HG02840 (cell line): ENCODE measurements around the gene TIE1.
"Not testable (repeated sequence)": the region's sequence is repeated elsewhere in the genome, so short reads cannot be mapped to it uniquely, and the experiment has no call there.

Experiments
- ATAC-seq: cut with Tn5 transposase; IDR thresholded peaks from one replicate; pipeline ENCODE4 v1.9.1; 2021; ENCODE audit warnings: mild to moderate bottlenecking, moderate library complexity, moderate number of reproducible peaks; ENCODE audit not compliant: unreplicated experiment, low FRiP score

Gene TIE1

DNA sequence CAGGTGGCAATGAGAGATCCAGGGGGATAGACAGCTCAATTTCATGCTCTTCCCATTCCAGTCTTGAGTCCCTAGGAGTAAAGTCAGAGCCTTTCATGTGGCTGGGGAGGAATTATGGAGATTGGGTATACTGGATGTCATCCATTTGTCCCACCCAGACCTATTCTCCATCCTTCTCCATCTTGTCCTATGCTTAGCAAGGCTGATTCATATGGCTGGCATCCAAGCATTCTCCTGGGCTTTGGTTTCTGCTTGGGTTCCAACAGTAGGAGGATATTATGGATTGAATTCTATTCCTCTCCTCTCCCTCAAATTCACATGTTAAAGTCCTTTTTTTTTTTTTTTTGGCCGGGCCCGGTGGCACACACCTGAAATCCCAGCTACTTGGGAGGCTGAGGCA is 54.2 kb downstream of the TIE1 start:
- ATAC-seq, result no peak

DNA sequence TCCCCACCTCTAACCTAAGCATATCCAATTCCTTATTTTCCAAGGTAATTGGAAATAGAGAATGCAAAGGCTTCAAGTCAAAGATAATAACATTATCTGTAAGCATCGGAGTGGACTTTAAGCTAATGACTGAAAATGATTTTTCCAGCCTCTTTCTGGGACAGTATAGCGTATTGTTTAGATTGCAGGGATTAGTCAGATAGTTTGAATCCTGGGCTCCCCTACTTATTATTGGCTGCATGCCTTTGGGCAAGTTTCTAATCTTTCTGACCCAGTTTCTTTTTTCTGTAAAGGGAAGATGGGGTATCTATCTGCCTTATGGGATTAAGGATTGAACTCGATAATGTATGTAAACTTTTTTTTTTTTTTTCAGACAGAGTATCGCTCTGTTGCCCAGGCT is 56.5 kb downstream of the TIE1 start:
- no peak for ATAC-seq

DNA sequence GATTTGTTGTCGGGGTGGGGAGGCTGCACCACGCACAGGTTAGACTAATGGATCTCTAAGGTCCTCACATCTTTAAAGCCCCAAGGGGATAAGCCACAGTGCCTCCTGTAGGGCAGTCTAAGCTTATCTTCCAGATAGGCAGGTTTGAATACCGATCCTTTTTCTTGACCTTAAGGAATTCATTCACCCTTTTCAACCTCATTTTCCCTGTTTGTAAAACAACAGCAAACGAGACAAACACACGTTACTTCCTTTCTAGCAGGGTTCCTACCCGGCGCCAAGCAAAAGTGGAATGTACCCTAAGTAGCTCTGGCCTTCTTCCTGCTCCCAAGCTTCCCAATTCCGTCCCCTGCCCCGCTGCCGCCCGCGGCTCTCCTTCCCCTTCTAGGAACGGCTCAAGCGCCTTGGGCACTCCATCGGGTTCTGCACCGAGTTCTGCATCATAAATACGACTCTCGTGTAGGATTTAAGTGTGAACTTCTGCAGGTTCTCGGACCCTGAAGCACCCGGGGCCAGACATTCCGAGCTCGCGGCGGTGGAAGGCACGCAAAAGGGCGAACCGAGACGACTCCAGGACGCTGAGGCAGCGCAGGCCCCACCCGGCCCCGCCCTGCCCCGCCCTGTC is 57.5 kb downstream of the TIE1 start:
- ATAC-seq, result no peak

DNA sequence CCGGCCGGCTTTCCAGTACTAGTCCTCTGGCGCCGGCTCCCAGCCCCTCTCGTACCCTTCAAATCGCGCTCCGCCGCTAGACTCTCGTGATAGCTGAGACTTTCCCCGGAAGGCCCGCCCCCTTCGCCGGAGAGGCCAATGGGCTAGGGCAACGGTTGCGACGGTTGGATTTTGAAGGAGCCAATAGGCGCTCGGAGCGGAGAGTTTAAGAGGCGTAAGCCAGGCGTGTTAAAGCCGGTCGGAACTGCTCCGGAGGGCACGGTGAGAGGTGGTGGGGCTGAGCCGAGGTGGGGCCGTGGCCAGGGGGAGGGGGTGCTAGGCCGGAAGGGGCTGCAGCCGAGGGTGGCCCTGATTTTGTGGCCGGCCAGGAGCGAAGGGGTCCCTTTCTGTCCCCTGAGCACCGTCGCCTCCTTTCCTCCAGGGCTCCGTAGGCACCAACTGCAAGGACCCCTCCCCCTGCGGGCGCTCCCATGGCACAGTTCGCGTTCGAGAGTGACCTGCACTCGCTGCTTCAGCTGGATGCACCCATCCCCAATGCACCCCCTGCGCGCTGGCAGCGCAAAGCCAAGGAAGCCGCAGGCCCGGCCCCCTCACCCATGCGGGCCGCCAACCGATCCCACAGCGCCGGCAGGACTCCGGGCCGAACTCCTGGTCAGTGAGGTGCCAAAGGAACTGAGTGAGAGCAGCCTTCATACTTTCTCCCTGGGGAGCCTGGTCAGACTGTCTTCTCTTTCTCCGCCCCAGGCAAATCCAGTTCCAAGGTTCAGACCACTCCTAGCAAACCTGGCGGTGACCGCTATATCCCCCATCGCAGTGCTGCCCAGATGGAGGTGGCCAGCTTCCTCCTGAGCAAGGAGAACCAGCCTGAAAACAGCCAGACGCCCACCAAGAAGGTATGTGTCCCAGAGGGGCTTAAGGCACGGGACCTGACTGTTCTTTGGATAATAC is 58.2 kb downstream of the TIE1 start, which contains the start of gene CDC20:
Gene CDC20, plus strand, starts transcription at position 236 of the 948 bp plus-strand sequence. Its CDS starts 235 bp downstream, at position 471.
- peak; percentile 94 for ATAC-seq

DNA sequence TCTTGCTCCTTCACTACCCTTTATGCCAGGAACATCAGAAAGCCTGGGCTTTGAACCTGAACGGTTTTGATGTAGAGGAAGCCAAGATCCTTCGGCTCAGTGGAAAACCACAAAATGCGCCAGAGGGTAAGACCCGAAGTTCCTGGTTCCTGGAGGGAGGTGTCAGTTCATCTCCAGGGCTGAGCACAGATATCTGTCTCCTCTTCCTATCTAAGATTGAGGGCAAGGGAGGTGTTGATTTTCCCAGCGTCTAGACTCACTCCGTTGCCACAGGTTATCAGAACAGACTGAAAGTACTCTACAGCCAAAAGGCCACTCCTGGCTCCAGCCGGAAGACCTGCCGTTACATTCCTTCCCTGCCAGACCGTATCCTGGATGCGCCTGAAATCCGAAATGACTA is 58.9 kb downstream of the TIE1 start:
- ATAC-seq, result no peak

DNA sequence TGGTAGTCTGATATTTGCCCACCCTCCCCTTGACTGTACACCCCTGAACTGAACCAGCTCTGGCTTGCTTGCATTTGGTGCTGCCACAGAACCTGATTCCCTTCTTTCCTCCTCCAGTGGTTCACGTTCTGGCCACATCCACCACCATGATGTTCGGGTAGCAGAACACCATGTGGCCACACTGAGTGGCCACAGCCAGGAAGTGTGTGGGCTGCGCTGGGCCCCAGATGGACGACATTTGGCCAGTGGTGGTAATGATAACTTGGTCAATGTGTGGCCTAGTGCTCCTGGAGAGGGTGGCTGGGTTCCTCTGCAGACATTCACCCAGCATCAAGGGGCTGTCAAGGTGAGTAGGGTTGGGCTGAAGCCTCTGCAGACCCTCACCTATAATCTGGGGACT is 59.8 kb downstream of the TIE1 start:
- ATAC-seq, result no peak

DNA sequence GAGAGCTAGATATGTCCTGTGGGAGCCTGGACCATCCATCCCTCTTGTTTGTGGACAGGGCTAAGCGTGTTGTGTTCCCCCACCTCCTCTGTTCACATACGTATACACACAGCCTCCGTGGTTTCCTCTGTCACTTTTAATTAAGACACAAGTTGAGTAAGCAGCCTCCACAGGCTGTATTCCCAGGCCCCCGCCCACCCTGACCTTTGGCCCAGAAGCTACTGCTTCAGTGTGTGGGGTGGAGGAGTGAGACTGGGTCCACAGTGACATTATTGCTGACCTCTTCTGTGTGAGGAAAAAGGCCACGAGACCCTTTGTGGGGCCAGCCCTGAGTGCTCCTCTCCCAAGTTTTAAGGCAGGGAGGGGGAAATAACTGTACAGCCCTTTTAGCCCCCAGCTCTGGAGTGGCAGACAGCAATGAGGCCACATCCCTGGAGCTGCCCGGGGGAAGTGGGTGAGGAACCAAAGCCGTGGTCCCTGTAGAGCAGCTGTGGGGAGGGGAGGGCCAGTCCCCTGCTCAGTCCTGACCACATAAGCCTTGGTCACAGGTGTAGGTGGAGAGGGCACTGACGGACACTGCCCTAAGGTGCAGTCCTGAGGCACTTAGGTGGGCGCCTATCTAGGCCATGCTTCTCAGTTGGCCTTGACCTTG is 62.6 kb downstream of the TIE1 start:
- ATAC-seq, result no peak

DNA sequence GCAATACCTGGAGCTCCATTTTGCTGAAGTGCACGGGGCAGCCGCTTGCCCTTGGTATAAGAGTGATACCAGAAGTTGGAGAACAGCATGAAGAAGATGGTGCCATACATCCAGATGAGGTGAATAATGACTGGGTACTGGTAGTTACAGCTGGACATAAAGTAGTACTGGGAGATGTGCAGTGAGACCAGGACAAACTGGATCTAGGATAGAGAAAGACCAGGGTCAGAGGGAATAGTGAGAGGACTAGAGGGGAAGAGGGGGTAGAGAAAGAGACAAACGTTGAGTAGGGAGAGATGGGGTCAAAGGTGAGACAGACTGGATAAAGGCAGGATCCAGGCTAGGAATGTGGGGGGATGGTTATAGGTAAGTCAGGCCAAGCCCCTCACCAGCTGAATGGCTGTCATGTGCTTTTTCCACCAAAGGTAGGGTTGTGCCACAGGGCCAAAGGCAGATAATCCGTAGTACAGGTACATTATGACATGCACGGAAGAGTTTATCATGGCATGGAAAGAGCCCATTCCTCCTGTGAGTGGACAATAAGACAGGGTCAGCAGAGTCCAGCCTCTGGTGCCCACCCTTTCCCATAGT is 63.2 kb downstream of the TIE1 start:
- ATAC-seq, result no peak

DNA sequence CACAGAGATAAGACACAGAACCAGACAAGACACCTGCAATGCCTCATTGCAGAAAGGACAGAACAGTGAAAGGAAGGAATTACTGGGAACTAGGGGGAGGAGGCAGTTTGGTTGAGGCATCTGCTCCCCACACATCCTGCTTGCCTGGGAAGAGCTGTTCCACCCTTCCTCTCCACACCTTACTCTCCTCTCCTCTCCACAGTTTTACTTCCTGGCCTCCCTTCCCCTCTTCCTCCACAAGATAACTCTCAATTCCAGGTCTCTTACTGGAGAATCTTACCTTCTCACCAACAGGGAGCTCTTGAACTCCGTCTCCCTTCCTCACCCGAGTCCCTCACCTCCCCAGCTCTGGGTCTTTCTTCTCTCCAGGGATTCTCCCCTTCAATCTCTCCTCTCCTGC is 64.9 kb downstream of the TIE1 start:
- ATAC-seq, result no peak

DNA sequence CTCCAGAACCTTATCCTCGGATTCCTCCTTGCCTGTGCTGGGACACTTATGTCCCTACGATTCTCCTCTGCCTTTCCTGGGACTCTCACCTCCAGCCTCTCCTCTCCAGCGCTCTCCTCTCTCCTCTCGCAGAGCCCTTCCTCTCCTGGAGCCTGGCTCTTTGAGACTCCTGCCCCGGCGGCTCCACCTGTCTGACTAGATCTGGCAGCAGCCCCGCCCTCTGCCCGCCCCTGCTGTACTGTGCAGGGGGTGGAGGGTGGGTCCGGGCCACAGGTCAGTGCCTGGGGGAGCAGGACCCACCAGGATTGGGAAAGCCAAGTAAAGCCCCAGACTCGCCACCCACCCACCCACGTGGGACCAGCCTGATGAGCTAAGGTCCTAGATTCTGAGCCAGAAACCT is 65.4 kb downstream of the TIE1 start:
- ATAC-seq, result no peak

DNA sequence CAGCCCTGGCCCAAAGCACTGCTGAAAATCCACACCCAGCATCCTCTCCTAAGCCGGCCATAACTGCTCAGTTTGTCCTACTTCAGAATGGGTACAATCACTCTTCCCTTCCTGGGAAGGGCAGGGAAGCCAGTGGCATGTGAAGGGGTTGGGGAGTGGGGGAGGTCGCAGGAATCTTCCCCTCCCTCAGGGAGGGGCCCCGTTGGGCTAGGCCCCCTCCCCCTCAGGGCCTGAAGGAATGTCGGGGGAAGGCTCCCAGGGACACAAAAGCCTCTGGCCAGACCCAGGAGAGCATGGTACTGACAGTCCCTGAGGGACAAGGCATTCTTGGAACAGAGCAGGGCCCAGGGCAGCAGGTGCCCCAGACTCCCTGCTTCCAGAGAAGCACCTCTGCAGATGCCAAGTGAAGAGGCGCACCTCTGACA is 65.8 kb downstream of the TIE1 start:
- ATAC-seq, result no peak

DNA sequence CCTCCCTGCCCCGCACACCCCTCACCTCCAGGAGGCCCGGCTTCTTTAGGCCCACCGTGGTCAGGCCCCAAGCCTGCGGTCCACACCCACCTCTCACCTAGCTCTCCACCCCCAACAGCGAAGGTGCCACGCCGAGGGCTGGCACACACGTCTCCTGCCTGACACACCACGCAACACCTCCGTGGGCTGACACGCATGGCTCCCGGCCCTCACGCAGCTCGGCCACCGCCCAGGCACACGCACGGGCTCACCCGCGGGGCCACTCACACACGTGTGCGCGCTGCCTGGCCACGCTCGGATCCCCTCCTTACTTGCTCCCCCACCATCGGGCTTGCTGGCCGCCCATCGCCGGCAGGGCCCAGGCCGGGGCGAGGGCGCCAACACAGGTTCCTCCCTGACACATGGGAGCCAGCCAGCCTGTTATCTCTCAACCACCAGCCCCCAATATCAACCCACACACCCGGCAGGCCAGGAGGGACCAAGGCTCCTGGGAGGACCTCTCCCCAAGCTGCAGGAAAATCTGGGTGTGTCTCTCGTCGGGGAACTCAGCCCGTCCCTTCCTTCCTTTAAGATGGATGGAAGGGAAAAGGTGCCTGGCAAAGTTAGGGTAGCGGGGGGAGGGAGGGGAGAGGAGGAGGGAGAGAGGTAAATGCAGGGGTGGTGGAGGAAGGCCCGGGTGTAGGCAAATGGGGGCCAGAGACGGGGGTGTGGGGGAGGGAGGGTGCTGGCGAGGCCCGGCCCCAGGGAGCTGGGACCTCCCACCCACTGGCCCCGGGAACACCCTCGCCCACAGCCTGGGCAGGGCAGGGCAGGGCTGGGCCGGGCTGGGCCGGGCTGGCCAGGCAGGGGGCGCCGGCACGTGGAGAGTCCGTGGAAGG is 66.5 kb downstream of the TIE1 start:
- ATAC-seq, result peak; percentile 59

DNA sequence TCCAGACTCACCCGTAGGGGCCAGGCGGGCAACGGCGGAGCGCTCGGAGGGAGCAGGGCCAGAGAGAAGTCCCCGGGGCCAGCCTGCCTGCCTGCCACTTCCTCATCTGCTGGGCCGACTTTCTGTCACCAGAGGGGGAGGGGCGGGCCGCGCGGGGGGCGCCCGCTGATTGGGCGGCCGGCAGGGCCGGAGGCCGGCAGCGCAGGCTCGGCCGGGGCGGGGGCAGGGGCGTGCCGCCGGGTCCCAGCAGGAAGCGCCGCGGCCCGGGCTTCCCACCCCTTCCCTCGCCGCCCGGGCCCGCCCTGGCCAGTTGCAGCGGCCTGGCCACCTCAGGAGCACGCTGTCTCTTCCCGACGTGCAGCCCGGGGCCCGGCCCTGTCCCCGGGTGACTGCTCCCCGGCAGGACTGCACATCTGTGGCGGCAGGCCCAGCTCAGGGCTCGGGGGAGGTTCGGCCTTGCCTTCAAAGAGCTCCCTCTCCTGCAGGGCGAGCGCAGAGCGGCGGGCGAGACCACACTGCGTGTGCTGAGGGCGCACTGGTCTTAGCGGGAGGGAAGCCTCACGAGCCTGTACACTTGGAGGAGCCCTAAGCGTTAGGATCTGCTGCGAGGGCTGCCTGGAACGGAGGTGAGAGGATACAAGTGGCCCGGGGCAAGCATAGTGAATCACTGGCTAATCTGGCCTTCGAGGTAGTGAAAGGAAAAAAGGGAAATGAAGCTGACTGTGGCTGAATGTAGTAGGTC is 67.3 kb downstream of the TIE1 start, which contains the start of gene ELOVL1:
Gene ELOVL1, minus strand, starts transcription at position 108 of the 742 bp plus-strand sequence. CDS start 2,402 bp downstream, outside the sequence.
- peak; percentile 79 for ATAC-seq

DNA sequence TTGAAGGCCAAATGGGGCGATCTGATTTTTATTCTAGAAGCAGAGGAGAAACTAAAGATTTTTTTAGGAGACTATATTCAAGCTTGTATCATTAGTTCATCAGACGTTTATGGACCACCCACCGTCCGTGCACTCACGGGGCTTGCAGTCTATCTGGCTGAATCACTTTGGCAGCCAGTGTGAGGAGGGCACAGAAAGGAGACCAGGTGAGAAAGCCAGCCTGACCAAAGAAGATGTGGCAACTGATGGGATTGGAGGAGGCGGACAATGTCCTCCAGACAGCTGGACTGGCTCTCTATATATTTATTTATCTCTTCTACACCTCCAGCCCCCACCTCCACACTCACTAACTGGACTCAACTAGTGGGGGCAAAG is 67.9 kb downstream of the TIE1 start:
- no peak for ATAC-seq

DNA sequence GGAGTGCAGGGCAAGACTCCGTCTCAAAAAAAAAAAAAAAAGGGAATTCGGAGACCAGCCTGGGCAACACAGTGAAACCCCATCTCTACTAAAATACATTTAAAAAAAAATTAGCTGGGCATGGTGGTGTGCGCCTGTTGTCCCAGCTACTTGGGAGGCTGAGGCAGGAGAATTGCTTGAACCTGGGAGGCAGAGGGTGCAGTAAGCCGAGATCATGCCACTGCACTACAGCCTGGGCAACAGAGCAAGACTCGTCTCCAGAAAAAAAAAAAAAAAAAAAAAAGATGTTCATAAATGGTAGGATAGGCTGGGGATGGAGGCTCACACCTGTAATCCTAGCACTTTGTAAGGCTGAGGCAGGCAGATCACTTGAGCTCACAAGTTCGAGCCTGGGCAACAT is 69.0 kb downstream of the TIE1 start:
- ATAC-seq, result not testable (repeated sequence)

DNA sequence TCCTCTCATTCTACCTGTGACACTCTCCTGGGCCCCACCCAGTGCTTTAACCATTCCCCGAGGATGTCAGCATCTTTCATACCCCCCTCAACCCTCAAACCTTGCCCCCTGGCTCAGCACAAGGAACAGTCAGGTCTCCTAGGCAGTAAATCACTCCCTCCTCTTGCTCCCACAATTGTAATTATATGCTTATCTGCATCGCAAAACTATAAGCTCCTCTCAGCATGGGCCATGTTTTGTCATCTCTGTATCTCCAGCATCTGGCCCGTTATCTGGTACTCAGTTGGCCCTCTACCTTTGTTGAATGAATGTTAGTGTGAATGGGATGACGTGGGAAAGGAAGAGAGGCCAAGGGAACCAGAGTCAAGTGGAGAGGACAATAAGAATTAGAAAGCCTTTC is 69.8 kb downstream of the TIE1 start:
- no peak for ATAC-seq

DNA sequence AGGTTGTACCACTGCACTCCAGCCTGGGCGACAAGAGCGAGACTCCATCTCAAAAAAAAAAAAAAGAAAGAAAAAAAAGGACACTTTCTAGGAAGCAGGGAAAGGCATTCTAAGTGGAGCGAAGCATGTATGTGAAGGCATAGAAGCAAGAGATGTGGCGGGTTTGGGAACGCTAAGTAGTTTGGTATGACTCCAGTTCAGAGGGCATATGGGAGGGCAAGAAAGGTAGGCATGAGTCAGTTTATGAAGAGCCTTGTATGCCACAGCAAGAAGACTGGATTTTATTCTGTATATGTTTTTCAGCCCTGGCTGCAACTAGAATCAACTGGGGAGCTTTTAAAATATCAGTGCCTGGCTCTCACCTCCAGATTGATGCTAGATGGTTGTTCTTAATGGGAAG is 71.4 kb downstream of the TIE1 start:
- ATAC-seq, result no peak
